ENCODE data around the gene PRKAR1B.
"Not testable (repeated sequence)": the region's sequence is repeated elsewhere in the genome, so short reads cannot be mapped to it uniquely, and the experiment has no call there.

The PRKAR1B gene

DNA sequence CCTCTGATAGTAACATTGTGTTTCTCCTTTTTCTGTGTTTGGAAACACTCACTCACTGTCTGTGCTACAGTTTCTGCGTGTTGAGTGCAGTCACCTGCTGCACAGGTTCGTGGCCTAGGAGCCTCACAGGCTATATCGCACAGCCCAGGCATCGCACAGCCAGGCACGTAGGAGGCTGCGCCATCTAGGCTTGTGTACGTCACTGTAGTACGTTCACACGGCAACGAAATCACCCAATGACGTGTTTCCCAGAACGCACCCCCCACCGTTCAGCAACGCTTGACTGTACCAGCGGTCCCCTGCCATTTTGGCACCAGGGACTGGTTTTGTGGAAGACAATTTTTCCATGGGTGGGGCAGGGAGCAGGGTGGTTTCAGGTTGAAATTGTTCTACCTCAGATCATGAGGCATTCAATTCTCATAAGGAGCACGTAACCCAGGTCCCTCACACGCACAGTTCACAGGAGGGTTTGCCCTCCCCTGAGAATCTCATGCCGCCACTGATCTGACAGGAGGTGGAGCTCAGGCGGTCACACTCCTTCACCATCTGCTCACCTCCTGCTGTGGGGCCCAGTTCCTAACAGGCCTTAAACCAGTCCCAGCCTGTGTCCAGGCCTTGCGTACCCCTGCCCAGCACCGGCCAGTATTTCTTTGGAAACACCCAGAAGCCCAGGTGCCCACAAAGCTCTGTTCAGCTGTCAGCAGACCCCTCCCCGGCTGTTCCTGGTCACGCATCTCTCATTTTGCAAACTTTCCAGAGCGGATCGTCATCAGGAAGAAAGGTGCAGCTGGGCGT is 23.2 kb upstream of the PRKAR1B start:
- TF ChIP-seq Cebpa-rat (IDR thresholded peaks at IDR 0.05), result no peak
- 0 out of 2 replicates have a peak overlapping the region, but pooled peaks have one; percentile 23 for H3K4me2 ChIP-seq
- no peak overlapping the region for H3K9ac ChIP-seq
- H4K20me1 ChIP-seq, result peaks cover 44% of the 10 kb centered on the region
- H3K27me3 ChIP-seq, result no peaks in the 10 kb centered on the region
- H3K36me3 ChIP-seq, result peaks cover 82% of the 10 kb centered on the region
- H3K27ac ChIP-seq, result no peak overlapping the region
- peaks cover 18% of the 10 kb centered on the region for H3K4me1 ChIP-seq
- peaks cover 8% of the 10 kb centered on the region for H3K9me3 ChIP-seq
- H3K4me3 ChIP-seq, result no peak overlapping the region

DNA sequence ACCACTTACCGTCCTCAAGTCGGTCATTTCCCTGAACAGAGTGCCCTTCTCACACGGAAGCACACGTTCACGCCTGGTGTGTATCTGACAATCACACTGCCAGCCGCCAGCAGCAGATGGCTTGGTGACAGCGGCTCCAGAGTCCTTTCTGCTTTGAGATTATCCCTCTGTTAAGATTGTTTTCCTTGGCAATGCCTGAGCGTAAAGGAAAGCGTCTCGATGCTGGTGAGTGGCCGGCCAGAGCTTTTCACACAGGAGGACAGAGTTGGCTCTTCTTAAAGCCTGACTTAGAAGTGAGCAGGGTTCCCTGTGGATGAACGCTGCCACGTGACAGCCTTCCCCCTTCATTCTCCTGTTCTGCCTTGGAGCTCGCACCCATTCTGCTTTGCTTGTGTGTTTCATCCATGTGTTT is 22.1 kb upstream of the PRKAR1B start:
- H3K9me3 ChIP-seq, result peaks cover 8% of the 10 kb centered on the region
- H4K20me1 ChIP-seq, result peaks cover 44% of the 10 kb centered on the region
- H3K4me1 ChIP-seq, result peaks cover 18% of the 10 kb centered on the region
- H3K9ac ChIP-seq, result no peak overlapping the region
- H3K36me3 ChIP-seq, result peaks cover 80% of the 10 kb centered on the region
- no peak overlapping the region for H3K27ac ChIP-seq
- no peak overlapping the region for H3K4me3 ChIP-seq
- TF ChIP-seq Cebpa-rat (IDR thresholded peaks at IDR 0.05), result no peak
- H3K4me2 ChIP-seq, result peak overlapping the region; percentile 23
- H3K27me3 ChIP-seq, result no peaks in the 10 kb centered on the region

DNA sequence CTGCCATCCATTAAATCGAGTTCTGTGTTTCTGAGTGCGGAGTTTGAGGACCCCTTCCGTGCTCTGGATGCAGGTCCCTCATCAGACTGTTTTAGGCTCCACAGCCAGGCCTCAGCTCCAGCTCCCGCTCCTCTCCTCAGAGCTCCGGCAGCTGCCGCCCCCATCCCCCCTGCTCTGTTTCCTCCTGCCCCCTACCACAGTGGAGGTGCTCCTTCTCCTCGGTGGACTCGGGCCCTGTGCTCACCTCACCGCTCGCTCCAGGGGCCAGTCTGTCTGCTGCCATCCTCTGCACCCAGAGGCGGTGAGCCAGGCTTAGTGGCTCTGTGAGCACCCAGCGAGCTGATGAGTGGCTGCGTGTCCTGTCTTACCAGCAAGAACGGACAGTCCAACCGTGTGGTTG is 21.4 kb upstream of the PRKAR1B start:
- Histone ChIP-seq H3K9ac (no peak overlapping the region), H3K4me1 (peaks cover 18% of the 10 kb centered on the region), H3K27ac (no peak overlapping the region), H3K9me3 (peaks cover 8% of the 10 kb centered on the region), H3K36me3 (peaks cover 74% of the 10 kb centered on the region), H4K20me1 (peaks cover 44% of the 10 kb centered on the region), H3K27me3 (no peaks in the 10 kb centered on the region), H3K4me2 (no peak overlapping the region), H3K4me3 (no peak overlapping the region)
- TF ChIP-seq Cebpa-rat (IDR thresholded peaks at IDR 0.05), result no peak

DNA sequence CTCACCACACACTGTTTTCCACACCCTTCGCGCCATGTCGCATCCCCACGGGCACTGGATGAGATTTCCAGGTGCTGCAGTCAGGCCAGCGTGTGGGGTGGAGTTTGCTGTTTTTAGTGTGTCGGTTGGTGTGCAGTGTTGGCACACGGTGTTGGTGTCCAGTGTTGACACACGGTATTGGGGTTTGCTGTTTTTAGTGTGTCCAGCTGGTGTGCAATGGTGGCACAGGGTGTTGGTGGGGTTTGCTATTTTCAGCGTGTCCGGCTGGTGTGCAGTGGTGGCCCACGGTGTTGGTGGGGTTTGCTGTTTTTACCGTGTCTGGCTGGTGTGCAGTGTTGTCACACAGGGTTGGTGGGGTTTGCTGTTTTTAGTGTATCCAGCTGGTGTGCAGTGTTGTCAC is 20.1 kb upstream of the PRKAR1B start:
- H3K4me2 ChIP-seq, result no peak overlapping the region
- peaks cover 7% of the 10 kb centered on the region for H3K9me3 ChIP-seq
- H3K36me3 ChIP-seq, result peaks cover 72% of the 10 kb centered on the region
- H3K27me3 ChIP-seq, result no peaks in the 10 kb centered on the region
- TF ChIP-seq Cebpa-rat (IDR thresholded peaks at IDR 0.05), result no peak
- no peak overlapping the region for H3K27ac ChIP-seq
- peaks cover 37% of the 10 kb centered on the region for H4K20me1 ChIP-seq
- H3K9ac ChIP-seq, result no peak overlapping the region
- H3K4me1 ChIP-seq, result peaks cover 18% of the 10 kb centered on the region
- H3K4me3 ChIP-seq, result no peak overlapping the region

DNA sequence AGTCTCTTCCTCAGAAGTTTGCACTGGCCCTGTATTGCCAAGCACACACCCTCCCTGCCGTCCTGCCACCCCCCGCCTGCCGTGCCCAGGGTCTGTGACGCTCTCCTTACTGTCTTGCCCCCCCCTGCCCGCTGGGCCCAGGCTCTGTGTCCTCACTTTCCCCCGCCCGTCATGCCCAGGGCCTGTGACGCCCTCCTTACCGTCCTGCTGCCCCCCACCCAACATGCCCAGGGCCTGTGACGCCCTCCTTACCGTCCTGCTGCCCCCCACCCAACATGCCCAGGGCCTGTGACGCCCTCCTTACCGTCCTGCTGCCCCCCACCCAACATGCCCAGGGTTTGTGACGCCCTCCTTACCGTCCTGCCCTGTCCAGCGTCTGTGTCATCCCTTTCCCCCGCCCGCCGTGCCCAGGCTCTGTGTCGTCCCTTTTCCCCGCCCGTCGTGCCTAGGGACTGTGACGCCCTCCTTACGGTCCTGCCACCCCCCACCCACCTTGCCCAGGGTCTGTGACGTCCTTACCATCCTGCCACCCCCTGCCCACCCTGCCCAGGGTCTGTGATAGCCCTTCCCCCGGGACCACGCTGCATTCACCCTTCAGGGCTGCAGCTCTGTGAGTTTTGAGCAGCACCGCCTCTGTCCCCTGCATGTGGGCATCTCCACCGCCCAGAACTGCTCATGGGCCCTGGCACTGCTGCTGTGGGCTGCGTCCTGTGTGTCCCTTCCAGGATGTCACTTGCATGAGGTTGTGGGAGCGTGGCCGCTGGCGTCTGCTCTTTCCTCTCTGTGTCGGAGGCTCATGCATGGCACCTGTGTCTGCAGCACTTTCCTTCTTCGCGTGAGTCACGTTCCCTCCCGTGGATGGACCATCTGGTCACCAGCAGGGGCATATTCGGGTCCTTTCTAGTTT is 19.3 kb upstream of the PRKAR1B start:
- Histone ChIP-seq H3K4me3 (no peak overlapping the region), H3K36me3 (peaks cover 72% of the 10 kb centered on the region), H3K9ac (no peak overlapping the region), H3K4me2 (no peak overlapping the region), H3K27ac (no peak overlapping the region), H3K4me1 (peaks cover 18% of the 10 kb centered on the region), H4K20me1 (peaks cover 37% of the 10 kb centered on the region), H3K9me3 (no peaks in the 10 kb centered on the region), H3K27me3 (no peaks in the 10 kb centered on the region)
- no peak for TF ChIP-seq Cebpa-rat (IDR thresholded peaks at IDR 0.05)

DNA sequence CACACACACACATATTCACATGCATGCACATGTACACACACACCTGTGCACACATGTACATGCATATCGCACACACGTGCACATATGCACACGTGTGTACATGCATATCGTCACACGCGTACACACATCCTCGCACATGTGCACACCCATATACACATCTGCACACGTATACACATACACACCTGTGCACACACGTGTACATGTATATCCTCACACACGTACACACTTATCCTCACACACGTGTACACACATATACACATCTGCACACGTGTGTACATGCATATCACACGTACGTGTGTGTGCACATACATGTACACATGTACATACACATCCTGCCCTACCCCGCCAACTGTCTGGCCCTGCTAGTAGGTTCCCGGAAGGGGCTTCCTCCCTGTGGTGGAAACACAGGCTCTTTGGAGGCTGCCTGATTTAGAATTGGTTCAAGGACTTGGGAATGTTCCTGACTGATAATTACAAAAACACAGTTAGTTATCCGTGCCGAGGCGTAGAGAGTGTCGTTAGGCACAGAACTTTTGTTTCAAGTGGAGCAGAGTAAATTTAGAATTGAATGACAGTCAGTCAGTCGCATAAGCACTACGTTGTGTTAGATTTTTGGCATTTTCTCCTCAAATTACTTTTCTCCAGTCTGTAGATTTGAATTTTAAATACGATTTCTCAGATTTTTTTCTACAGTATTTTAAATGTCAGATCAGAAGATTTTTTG is 18.5 kb upstream of the PRKAR1B start:
- no peak overlapping the region for H3K9ac ChIP-seq
- TF ChIP-seq Cebpa-rat (IDR thresholded peaks at IDR 0.05), result no peak
- no peaks in the 10 kb centered on the region for H3K27me3 ChIP-seq
- H3K9me3 ChIP-seq, result no peaks in the 10 kb centered on the region
- no peak overlapping the region for H3K4me2 ChIP-seq
- H4K20me1 ChIP-seq, result peaks cover 37% of the 10 kb centered on the region
- H3K36me3 ChIP-seq, result peaks cover 72% of the 10 kb centered on the region
- H3K4me3 ChIP-seq, result no peak overlapping the region
- peaks cover 18% of the 10 kb centered on the region for H3K4me1 ChIP-seq
- H3K27ac ChIP-seq, result no peak overlapping the region

DNA sequence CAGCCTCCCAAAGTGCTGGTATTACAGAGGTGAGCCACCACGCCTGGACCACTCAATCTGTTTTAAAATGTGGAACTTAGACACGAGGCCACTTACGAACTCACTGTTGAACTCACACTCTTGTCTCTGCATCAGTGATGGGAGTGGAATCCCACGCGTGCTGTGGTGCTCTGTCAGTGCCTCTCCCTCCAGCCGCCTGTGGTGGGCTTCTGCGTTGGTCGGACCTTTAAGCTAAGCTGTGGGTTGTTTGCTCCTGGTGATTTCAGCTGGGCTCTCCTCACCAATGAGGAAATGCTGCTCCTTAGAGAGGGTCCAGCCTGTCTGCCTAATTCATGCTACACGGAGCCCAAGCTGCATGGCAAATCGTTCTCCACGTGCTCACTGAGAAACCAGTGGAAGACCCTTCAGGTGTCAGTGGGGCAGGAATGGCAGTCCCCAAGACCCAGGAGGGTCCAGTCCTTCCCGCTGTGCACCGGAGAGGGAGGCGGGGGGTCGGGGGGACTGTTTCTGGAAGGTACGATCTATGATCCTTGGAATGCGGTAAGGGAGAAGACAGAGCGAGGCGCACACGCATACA is 17.9 kb upstream of the PRKAR1B start:
- no peaks in the 10 kb centered on the region for H3K27me3 ChIP-seq
- no peak for TF ChIP-seq Cebpa-rat (IDR thresholded peaks at IDR 0.05)
- H3K9me3 ChIP-seq, result no peaks in the 10 kb centered on the region
- H3K4me1 ChIP-seq, result peaks cover 15% of the 10 kb centered on the region
- peaks cover 72% of the 10 kb centered on the region for H3K36me3 ChIP-seq
- no peak overlapping the region for H3K4me3 ChIP-seq
- no peak overlapping the region for H3K4me2 ChIP-seq
- no peak overlapping the region for H3K9ac ChIP-seq
- H4K20me1 ChIP-seq, result peaks cover 37% of the 10 kb centered on the region
- no peak overlapping the region for H3K27ac ChIP-seq

DNA sequence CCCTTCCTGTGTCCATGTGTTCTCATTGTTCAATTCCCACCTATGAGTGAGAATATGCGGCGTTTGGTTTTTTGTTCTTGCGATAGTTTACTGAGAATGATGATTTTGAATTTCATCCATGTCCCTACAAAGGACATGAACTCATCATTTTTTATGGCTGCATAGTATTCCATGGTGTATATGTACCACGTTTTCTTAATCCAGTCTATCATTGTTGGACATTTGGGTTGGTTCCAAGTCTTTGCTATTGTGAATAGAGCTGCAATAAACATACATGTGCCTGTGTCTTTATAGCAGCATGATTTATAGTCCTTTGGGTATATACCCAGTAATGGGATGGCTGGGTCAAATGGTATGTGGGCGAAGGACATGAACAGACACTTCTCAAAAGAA is 17.0 kb upstream of the PRKAR1B start:
- H3K4me3 ChIP-seq, H3K9ac ChIP-seq, H3K27me3 ChIP-seq, H3K4me2 ChIP-seq, H3K9me3 ChIP-seq, H3K27ac ChIP-seq, H3K4me1 ChIP-seq: not testable (repeated sequence)
- H4K20me1 ChIP-seq, result peaks cover 37% of the 10 kb centered on the region
- H3K36me3 ChIP-seq, result peaks cover 74% of the 10 kb centered on the region

DNA sequence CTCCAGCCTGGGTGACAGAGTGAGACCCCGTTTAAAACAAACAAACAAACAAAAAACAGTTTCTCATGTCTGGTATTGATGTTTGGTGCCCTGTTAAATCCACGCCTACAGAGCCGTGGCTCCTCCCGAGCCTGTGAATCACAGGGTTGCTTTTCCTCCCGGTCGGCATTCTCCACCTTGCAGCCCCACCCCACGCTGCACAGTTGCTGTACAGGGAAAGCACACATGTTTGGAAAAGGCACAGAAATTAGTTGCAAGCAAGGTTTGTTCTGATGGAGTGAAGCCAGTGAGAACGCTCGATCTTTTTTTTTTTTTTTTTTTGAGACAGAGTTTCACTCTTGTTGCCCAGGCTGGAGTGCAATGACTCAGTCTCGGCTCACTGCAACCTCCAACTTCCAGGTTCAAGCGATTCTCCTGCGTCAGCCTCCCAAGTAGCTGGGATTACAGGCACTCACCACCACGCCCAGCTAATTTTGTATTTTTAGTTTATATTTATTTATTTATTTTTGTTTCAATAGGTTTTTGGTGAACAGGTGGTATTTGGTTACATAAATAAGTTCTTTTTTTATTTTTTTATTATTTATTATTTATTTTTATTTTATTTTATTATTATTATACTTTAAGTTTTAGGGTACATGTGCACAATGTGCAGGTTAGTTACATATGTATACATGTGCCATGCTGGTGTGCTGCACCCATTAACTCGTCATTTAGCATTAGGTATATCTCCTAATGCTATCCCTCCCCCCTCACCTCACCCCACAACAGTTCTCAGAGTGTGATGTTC is 16.5 kb upstream of the PRKAR1B start:
- H3K9me3 ChIP-seq, result not testable (repeated sequence)
- Histone ChIP-seq H3K36me3 (peaks cover 76% of the 10 kb centered on the region), H4K20me1 (peaks cover 37% of the 10 kb centered on the region)

More for the DNA sequence above, 16.5 kb upstream of the PRKAR1B start:
- H3K27me3 ChIP-seq, H3K27ac ChIP-seq, H3K9ac ChIP-seq, H3K4me1 ChIP-seq, H3K4me3 ChIP-seq, H3K4me2 ChIP-seq: not testable (repeated sequence)

All from BLaER1 (cell line).